HS-27A (cell line): Measurements from ENCODE around the gene TNC.
A peak's percentile ranks its signal among the peaks of the same experiment; 100 is the strongest.

Experiments used
- DNase-seq: peaks from one replicate; pipeline ENCODE4 v3.0.0-alpha.2; 2012; ENCODE audit warnings: low read depth, missing footprints

The TNC gene

GRCh38 chr9:115043632-115044031 is 74.3 kb downstream of the TNC start:
- no peak for DNase-seq

GRCh38 chr9:115042781-115043509 is 75.0 kb downstream of the TNC start:
- DNase-seq, result no peak

- no peak for DNase-seq
Measured at GRCh38 chr9:115039516-115040120, 78.3 kb downstream of the TNC start.

- DNase-seq, result no peak
Measured at GRCh38 chr9:115038178-115038577, 79.8 kb downstream of the TNC start.

- DNase-seq, result no peak
Measured at GRCh38 chr9:115036691-115037090, 81.3 kb downstream of the TNC start.

- DNase-seq, result no peak
Measured at GRCh38 chr9:115035841-115036612, 81.9 kb downstream of the TNC start.

- peak; percentile 43 for DNase-seq
Measured at GRCh38 chr9:115034801-115035200, 83.2 kb downstream of the TNC start.

GRCh38 chr9:115033800-115034199 is 84.2 kb downstream of the TNC start:
- DNase-seq, result no peak

- no peak for DNase-seq
Measured at GRCh38 chr9:115032296-115032695, 85.7 kb downstream of the TNC start.

GRCh38 chr9:115030006-115030405 is 88.0 kb downstream of the TNC start:
- no peak for DNase-seq

- DNase-seq, result no peak
Measured at GRCh38 chr9:115025721-115026120, 92.2 kb downstream of the TNC start.

- DNase-seq, result no peak
Measured at GRCh38 chr9:115024925-115025535, 92.9 kb downstream of the TNC start.

- DNase-seq, result peak; percentile 96
Measured at GRCh38 chr9:115022760-115023434, 95.1 kb downstream of the TNC start.

- peak; percentile 59 for DNase-seq
Measured at GRCh38 chr9:115018547-115019435, 99.2 kb downstream of the TNC start.

GRCh38 chr9:115016344-115016743 is 101.6 kb downstream of the TNC start:
- DNase-seq, result no peak

- DNase-seq, result no peak
Measured at GRCh38 chr9:115015018-115015635, 102.8 kb downstream of the TNC start.

- no peak for DNase-seq
Measured at GRCh38 chr9:115014438-115014837, 103.5 kb downstream of the TNC start.

GRCh38 chr9:115013998-115014397 is 104.0 kb downstream of the TNC start:
- no peak for DNase-seq

GRCh38 chr9:115012486-115012885 is 105.5 kb downstream of the TNC start:
- DNase-seq, result no peak

GRCh38 chr9:115010874-115011273 is 107.1 kb downstream of the TNC start:
- DNase-seq, result no peak
